Right hindlimb (tissue), 1 donor: ENCODE results near the gene HAUS2.

Experiments used
- DNase-seq: peaks from one replicate; pipeline ENCODE4 v3.0.0-alpha.2; 2018

HAUS2 gene

DNA sequence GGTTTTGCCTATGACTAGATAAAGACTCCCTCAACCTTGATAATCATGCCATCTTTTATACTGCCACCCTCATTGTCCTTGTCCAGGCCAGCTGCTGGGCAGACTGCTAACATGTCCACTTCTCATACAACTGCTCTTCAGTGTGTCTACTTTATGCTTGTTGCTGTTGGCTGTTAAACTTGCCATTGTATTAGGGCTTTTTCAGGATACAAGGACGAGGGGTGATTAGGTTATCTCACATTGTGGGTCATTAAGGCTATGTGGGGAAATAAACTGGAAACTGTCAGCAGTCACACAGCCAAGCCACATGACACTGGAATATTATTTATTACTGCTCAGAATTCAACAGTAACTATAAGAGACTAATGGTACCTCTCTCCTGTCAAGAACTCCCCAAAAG, 62.9 kb downstream of the HAUS2 start:
- no peak for DNase-seq

DNA sequence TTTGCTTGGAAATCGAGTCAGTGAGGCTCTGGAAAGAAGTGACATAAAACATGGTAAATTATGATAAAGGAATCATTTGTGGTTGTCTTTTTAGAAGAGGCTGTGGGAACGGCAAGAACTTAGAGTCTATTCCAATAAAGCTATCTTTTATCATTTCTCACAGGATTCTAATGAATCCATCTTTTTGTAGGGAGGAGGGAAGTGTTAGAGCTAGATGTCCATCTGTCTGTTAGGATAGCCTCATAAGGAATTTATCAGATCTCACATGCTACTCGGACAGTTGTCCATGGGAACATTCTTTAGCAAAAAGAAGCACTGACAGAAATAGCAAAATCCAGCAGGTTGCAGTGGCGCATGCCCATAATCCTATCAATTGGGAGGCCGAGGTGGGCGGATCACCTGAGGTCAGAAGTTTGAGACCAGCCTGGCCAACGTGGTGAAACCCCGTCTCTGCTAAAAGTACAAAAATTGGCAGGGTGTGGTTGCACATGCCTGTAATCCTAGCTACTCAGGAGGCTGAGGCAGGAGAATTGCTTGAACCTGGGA, 63.8 kb downstream of the HAUS2 start:
- DNase-seq, result no peak

DNA sequence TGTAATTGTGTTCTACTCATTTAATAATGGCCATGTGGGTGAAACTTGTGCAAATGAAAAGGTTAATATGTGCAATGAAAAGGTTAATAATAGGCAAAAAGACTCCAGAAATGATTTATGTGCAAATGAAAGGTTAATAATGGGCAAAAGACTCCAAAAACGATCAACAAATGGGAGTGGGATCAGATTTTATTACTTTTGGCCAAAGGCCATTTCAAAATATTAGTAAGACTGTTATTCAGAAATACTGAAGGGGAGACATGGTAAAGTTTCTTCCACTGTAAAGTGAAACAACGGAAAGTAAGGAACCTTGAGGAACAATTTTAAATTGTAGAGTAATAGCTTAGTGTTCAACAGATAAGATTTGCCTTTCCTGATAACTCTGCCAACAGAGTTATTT, 67.5 kb downstream of the HAUS2 start:
- DNase-seq, result no peak
